H1 (cell line): ENCODE results near the gene MCM8.

Experiments
- CREB1 ChIP-seq: IDR thresholded peaks from 2 replicates; pipeline ENCODE4 v1.6.1; 2012; ENCODE audit warnings: inconsistent platforms
- POLR2A ChIP-seq, 2 experiments: IDR thresholded peaks; 1 replicate in 1 of 2; 2 replicates in 1 of 2; pipeline ENCODE4 v1.6.1; 2011; ENCODE audit warnings: low read depth in 2 of 2, low read length in 2 of 2, mild to moderate bottlenecking in 2 of 2; ENCODE audit errors: control extremely low read depth in 1 of 2
- POLR2AphosphoS5 ChIP-seq: IDR thresholded peaks from 2 replicates; pipeline ENCODE4 v1.6.1; 2011; ENCODE audit warnings: low read depth, low read length
- RXRA ChIP-seq: IDR thresholded peaks from 2 replicates; pipeline ENCODE4 v1.6.1; 2011; ENCODE audit warnings: low read depth, mild to moderate bottlenecking, low read length, moderate library complexity; ENCODE audit not compliant: insufficient read depth
- SIN3A ChIP-seq, 2 experiments: IDR thresholded peaks in 1 of 2; conservative IDR thresholded peaks in 1 of 2; 2 replicates each; pipeline ENCODE4 v1.6.1; 2011 to 2012; ENCODE audit warnings: low read length in 2 of 2, improper control_type of control experiment in 1 of 2, low read depth in 1 of 2, mild to moderate bottlenecking in 1 of 2
- SIX5 ChIP-seq: IDR thresholded peaks from 2 replicates; pipeline ENCODE4 v1.6.1; 2011; ENCODE audit warnings: mild to moderate bottlenecking, low read depth, low read length

- TF ChIP-seq POLR2A (IDR thresholded peaks at IDR 0.05; ENCODE audit: control extremely low read depth in 1 of 2, low read depth in 2 of 2, low read length in 2 of 2) (no peak), SIN3A (conservative IDR thresholded peaks at IDR 0.05 in 1 of 2, IDR thresholded peaks at IDR 0.05 in 1 of 2; ENCODE audit: low read depth in 1 of 2, low read length in 2 of 2) (no peak), CREB1 (no peak), POLR2AphosphoS5 (no peak), RXRA (no peak), SIX5 (no peak)
Observed at GRCh38 chr20:5970381-5970780, 19.9 kb downstream of the MCM8 start.
